GM23248 (cell line): ENCODE data around the gene AHRR. TPM values are rescaled to one million over a fixed set of nuclear protein-coding genes. Genes with fewer than 3 reads are reported as not detected.
A peak's percentile ranks its signal among the peaks of the same experiment; 100 is the strongest.

ENCODE experiments used
- DNase-seq: peaks from one replicate; pipeline ENCODE4 v3.0.0-alpha.2; 2015
- H2AFZ ChIP-seq: fragments of 200-600 bp; sonication (generic); 2 replicates; pipeline ENCODE4 v1.6.1; 2016; ENCODE audit warnings: antibody characterized with exemption
- H3F3A ChIP-seq: fragments of 200-600 bp; sonication (generic); 2 replicates; pipeline ENCODE4 v1.6.1; 2016; ENCODE audit warnings: mild to moderate bottlenecking, antibody characterized with exemption, mixed run types; ENCODE audit not compliant: insufficient read depth
- H3K27ac ChIP-seq: fragments of 200-600 bp; sonication (generic); 2 replicates; pipeline ENCODE4 v1.5.1; 2016; ENCODE audit warnings: mild to moderate bottlenecking
- H3K27me3 ChIP-seq: fragments of 200-600 bp; sonication (generic); replicated peaks from 2 replicates; pipeline ENCODE4 v1.6.1; 2016; ENCODE audit warnings: mild to moderate bottlenecking; ENCODE audit not compliant: insufficient read depth
- H3K36me3 ChIP-seq: fragments of 200-600 bp; sonication (generic); 2 replicates; pipeline ENCODE4 v1.6.1; 2016; ENCODE audit warnings: low read depth, mild to moderate bottlenecking
- H3K4me1 ChIP-seq: fragments of 200-600 bp; sonication (generic); 2 replicates; pipeline ENCODE4 v1.6.1; 2016; ENCODE audit warnings: mild to moderate bottlenecking; ENCODE audit not compliant: insufficient read depth
- H3K4me2 ChIP-seq: fragments of 200-600 bp; sonication (generic); one replicate; pipeline ENCODE4 v1.6.1; 2016; ENCODE audit warnings: mild to moderate bottlenecking; ENCODE audit not compliant: unreplicated experiment
- H3K4me3 ChIP-seq: fragments of 200-600 bp; sonication (generic); 2 replicates; pipeline ENCODE4 v1.5.1; 2016; ENCODE audit warnings: mild to moderate bottlenecking
- H3K79me2 ChIP-seq: fragments of 200-600 bp; sonication (generic); 2 replicates; pipeline ENCODE4 v1.6.1; 2016; ENCODE audit warnings: mild to moderate bottlenecking; ENCODE audit not compliant: insufficient read depth
- H3K9ac ChIP-seq: fragments of 200-600 bp; sonication (generic); 2 replicates; pipeline ENCODE4 v1.6.1; 2016; ENCODE audit warnings: mild to moderate bottlenecking
- H3K9me2 ChIP-seq: fragments of 200-600 bp; sonication (generic); 2 replicates; pipeline ENCODE4 v1.6.1; 2016; ENCODE audit warnings: mixed run types, mild to moderate bottlenecking, moderate library complexity; ENCODE audit not compliant: insufficient read depth
- H3K9me3 ChIP-seq: fragments of 200-600 bp; sonication (generic); one replicate; pipeline ENCODE4 v1.6.1; 2017; ENCODE audit warnings: low read depth
- H4K20me1 ChIP-seq: fragments of 200-600 bp; sonication (generic); 2 replicates; pipeline ENCODE4 v1.6.0; 2016; ENCODE audit not compliant: insufficient read depth
- EZH2 ChIP-seq: fragments of 200-600 bp; sonication (generic); IDR thresholded peaks from 2 replicates; pipeline ENCODE4 v1.6.1; 2018; ENCODE audit warnings: antibody characterized with exemption, mild to moderate bottlenecking; ENCODE audit not compliant: insufficient read depth, poor library complexity, severe bottlenecking
- EZH2phosphoT487 ChIP-seq: fragments of 200-600 bp; sonication (generic); IDR thresholded peaks from 2 replicates; pipeline ENCODE4 v1.6.1; 2018; ENCODE audit warnings: antibody characterized with exemption, moderate library complexity, mild to moderate bottlenecking, low read depth; ENCODE audit not compliant: insufficient read depth
- WGBS, 2 experiments: methylation state at CpG; one replicate each; pipeline ENCODE4 v1.1.6; 2015 to 2017; ENCODE audit warnings: low lambda C conversion rate in 2 of 2, low coverage in 1 of 2; ENCODE audit errors: missing lambda C conversion rate in 2 of 2; 5-methylcytosine and 5-hydroxymethylcytosine counted together
- in situ Hi-C: fragments of 300-500 bp; cut with MboI; formaldehyde crosslinking; loops from 2 replicates; pipeline ENCODE4 v1.15.0; 2020
- polyA plus RNA-seq: library from polyadenylated mRNA; unstranded; fragments of >200 nt; fragmentation: Nextera tagmentation; extraction: Ambion mirVana; gene quantifications from 2 replicates; pipeline ENCODE4 v1.2.1, GENCODE V29; 2016
- total RNA-seq: library from RNA; depleted of rRNA; stranded (reverse); fragments of >200 nt; shearing (Covaris generic); gene quantifications from 2 replicates; pipeline ENCODE4 v1.2.3, GENCODE V29; 2014

AHRR gene
- total and polyA plus RNA-seq, 2 experiments from 2014 or later = 13.2 to 33.7 TPM

DNA sequence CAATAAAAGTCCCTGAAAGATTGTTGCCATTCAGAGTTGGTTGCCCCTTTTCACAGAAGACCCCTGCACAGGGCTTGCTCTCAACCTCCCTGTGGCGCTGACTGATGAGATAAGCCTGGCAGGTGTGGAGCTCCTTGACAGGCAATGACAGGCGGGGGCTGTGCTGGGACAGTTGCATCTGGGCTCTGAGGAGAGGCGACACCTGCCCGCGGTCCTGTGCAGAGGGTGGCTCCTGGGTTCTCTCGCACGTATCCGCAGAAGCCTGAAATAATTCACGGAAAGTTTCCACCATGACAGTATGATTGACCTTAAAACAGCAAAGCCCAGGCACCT, 101.7 kb downstream of the AHRR start:
- H3K36me3 ChIP-seq = peaks cover 4% of the 10 kb centered on the region; the same call in 1 of the 2 replicates
- no peak for DNase-seq
- no peaks in the 10 kb centered on the region; the same call in 1 of the 2 replicates for H3K79me2 ChIP-seq
- H3F3A ChIP-seq = peaks cover 8% of the 10 kb centered on the region; the same call in 1 of the 2 replicates
- WGBS, 2 experiments = 95% methylated on average over 9 of the region's 9 CpGs
- H3K4me3 ChIP-seq = no peak overlapping the region
- no peak overlapping the region for H3K27ac ChIP-seq
- H3K9me2 ChIP-seq = no peaks in the 10 kb centered on the region
- no peaks in the 10 kb centered on the region for H3K9me3 ChIP-seq
- in situ Hi-C loops = no loop called here
- no peak overlapping the region for H3K4me2 ChIP-seq
- H2AFZ ChIP-seq = no peak overlapping the region
- no peak for TF ChIP-seq EZH2phosphoT487
- no peak for TF ChIP-seq EZH2
- H3K9ac ChIP-seq = no peak overlapping the region
- H4K20me1 ChIP-seq = no peaks in the 10 kb centered on the region
- peaks cover 12% of the 10 kb centered on the region; the same call in 1 of the 2 replicates for H3K4me1 ChIP-seq
- no peaks in the 10 kb centered on the region for H3K27me3 ChIP-seq

DNA sequence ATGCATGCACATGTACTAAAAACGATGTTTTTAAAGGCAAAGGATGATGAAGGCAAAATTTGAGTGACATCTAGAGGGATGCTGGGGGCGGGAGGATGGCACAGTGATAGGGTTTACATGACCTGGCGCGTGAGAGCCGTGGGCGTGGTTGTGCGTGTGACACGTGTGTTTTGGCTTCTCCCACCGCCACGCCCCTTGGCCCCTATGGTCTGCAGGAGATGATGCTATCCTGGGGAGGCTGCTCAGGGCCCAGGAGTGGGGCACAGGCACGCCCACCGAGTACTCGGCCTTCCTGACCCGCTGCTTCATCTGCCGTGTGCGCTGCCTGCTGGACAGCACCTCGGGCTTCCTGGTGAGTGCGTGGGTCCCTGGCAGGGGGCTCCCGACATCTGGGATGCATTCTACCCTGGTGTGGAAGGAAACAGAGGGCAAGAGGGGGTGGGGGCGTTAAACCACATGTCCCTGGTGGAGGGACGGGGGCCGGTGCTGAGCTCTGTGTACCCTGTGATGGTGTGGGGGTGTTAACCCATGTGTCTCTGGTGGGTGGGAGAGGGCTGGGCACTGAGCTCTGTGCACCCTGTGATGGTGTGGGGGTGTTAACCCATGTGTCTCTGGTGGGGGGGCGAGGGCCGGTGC, 102.2 kb downstream of the AHRR start:
- Histone ChIP-seq H3K4me2 (no peak overlapping the region), H3K9ac (no peak overlapping the region), H2AFZ (no peak overlapping the region), H3F3A (0 out of 2 replicates have a peak, but pooled peaks cover 4% of the 10 kb centered on the region), H3K36me3 (peaks cover 4% of the 10 kb centered on the region; the same call in 1 of the 2 replicates), H3K4me1 (peaks cover 7% of the 10 kb centered on the region; the same call in 1 of the 2 replicates), H3K9me2 (no peaks in the 10 kb centered on the region), H3K27ac (no peak overlapping the region), H3K4me3 (no peak overlapping the region), H3K79me2 (no peaks in the 10 kb centered on the region; the same call in 1 of the 2 replicates), H3K9me3 (no peaks in the 10 kb centered on the region), H4K20me1 (no peaks in the 10 kb centered on the region), H3K27me3 (no peaks in the 10 kb centered on the region)
- in situ Hi-C loops = no loop called here
- TF ChIP-seq EZH2phosphoT487 (no peak), EZH2 (no peak)
- DNase-seq = no peak
- 75% methylated on average over 22 to 24 of the region's 24 CpGs for WGBS, 2 experiments

DNA sequence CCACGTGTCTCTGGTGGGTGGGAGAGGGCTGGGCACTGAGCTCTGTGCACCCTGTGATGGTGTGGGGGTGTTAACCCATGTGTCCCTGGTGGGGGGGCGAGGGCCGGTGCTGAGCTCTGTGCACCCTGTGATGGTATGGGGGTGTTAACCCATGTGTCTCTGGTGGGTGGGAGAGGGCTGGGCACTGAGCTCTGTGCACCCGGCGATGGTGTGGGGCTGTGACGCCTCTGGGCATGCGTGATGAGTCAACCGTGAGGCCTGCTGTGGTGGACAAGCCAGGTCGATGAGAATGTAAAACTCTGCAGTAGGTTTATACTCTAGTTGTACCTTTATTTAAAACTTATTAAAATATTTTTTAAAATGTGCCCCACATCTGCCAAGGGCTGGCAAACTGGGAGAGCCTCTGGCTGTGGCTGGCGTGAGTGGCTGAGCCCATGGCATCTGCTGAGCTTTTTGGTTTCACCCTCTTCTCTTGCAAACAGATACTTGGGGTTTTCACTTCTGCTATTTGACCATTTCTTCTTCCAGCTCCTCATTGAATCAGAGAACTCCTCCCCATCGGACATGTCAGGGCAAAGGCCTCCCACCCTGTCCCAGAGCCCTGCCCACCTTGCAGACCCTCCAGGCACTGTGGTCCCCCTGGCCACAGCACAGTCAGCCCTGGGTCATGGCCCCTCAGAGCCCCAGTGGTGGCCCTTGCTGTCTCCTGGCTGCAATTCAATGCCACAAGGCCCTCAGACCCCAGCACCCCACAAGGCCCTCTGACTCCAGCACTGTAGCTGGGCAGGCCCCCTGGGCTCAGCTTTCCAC, 103.0 kb downstream of the AHRR start:
- no peaks in the 10 kb centered on the region for H3K9me2 ChIP-seq
- no peak overlapping the region for H2AFZ ChIP-seq
- no peak overlapping the region for H3K4me2 ChIP-seq
- peak overlapping the region; percentile 9; the same call in 1 of the 2 replicates for H3K27ac ChIP-seq
- H3K27me3 ChIP-seq = no peaks in the 10 kb centered on the region
- H3K4me3 ChIP-seq = no peak overlapping the region
- peak; percentile 59 for DNase-seq
- H3K4me1 ChIP-seq = peaks cover 7% of the 10 kb centered on the region; the same call in 1 of the 2 replicates
- H3K9ac ChIP-seq = no peak overlapping the region
- H3K9me3 ChIP-seq = no peaks in the 10 kb centered on the region
- H4K20me1 ChIP-seq = no peaks in the 10 kb centered on the region
- in situ Hi-C loops = no loop called here
- no peaks in the 10 kb centered on the region for H3K79me2 ChIP-seq
- 73 to 79% methylated on average over 8 to 11 of the region's 11 CpGs for WGBS, 2 experiments
- no peak for TF ChIP-seq EZH2
- H3K36me3 ChIP-seq = peaks cover 4% of the 10 kb centered on the region; the same call in 1 of the 2 replicates
- H3F3A ChIP-seq = 0 out of 2 replicates have a peak, but pooled peaks cover under 1% of the 10 kb centered on the region

- no peak for TF ChIP-seq EZH2
- Histone ChIP-seq H3K27ac (no peak overlapping the region), H3K79me2 (no peaks in the 10 kb centered on the region), H3K9me3 (no peaks in the 10 kb centered on the region), H4K20me1 (no peaks in the 10 kb centered on the region), H3K4me3 (no peak overlapping the region), H3K36me3 (peaks cover 4% of the 10 kb centered on the region; the same call in 1 of the 2 replicates), H3K9ac (no peak overlapping the region), H3F3A (no peaks in the 10 kb centered on the region), H3K4me2 (no peak overlapping the region), H3K27me3 (no peaks in the 10 kb centered on the region), H3K4me1 (peaks cover 14% of the 10 kb centered on the region; the same call in 1 of the 2 replicates), H3K9me2 (no peaks in the 10 kb centered on the region), H2AFZ (no peak overlapping the region)
- 80 to 83% methylated on average over 5 of the region's 5 CpGs for WGBS, 2 experiments
- in situ Hi-C loops = no loop called here
- no peak for DNase-seq
Measured at GRCh38 chr5:425714-426113, 104.2 kb downstream of the AHRR start.
